HL-60 (cell line): ENCODE measurements around the gene KCNJ9.
"Not testable (repeated sequence)": the region's sequence is repeated elsewhere in the genome, so short reads cannot be mapped to it uniquely, and the experiment has no call there.

Experiments
- DNase-seq, 2 experiments: peaks; one replicate each; pipeline ENCODE4 v3.0.0-alpha.2; 2010 to 2020; ENCODE audit warnings: low read depth in 1 of 2, low spot score in 1 of 2
- H3K27ac ChIP-seq: fragments of 250-450 bp; sonication (Bioruptor Pico); replicated peaks from 2 replicates; pipeline ENCODE4 v1.5.1; 2020; ENCODE audit warnings: mild to moderate bottlenecking, moderate library complexity
- H3K27me3 ChIP-seq: fragments of 250-450 bp; sonication (Bioruptor Pico); 2 replicates; pipeline ENCODE4 v1.5.1; 2021; ENCODE audit warnings: mild to moderate bottlenecking, moderate library complexity; ENCODE audit not compliant: insufficient read depth, poor library complexity, severe bottlenecking
- H3K4me3 ChIP-seq: replicated peaks from 2 replicates; pipeline ENCODE4 v1.5.1; 2011; ENCODE audit warnings: mild to moderate bottlenecking, control low read depth, low read length; ENCODE audit not compliant: insufficient read depth
- GABPA ChIP-seq: IDR thresholded peaks from 2 replicates; pipeline ENCODE4 v1.6.1; 2012; ENCODE audit warnings: low read depth
- POLR2AphosphoS5 ChIP-seq: IDR thresholded peaks from 2 replicates; pipeline ENCODE4 v1.6.1; 2012; ENCODE audit warnings: low read depth
- SPI1 ChIP-seq: IDR thresholded peaks from 2 replicates; pipeline ENCODE4 v1.6.1; 2012; ENCODE audit warnings: low read depth, mild to moderate bottlenecking, borderline replicate concordance
- TF ChIP-seq, protein P1 (sequence below): IDR thresholded peaks from one replicate; pipeline ENCODE4 v1.5.1; 2011; ENCODE audit warnings: low read length, control low read depth, inconsistent platforms; ENCODE audit not compliant: insufficient read depth
- TF ChIP-seq, protein P2 (sequence below): IDR thresholded peaks from 2 replicates; pipeline ENCODE4 v1.6.1; 2012; ENCODE audit warnings: low read depth; ENCODE audit not compliant: insufficient replicate concordance

KCNJ9 gene

DNA sequence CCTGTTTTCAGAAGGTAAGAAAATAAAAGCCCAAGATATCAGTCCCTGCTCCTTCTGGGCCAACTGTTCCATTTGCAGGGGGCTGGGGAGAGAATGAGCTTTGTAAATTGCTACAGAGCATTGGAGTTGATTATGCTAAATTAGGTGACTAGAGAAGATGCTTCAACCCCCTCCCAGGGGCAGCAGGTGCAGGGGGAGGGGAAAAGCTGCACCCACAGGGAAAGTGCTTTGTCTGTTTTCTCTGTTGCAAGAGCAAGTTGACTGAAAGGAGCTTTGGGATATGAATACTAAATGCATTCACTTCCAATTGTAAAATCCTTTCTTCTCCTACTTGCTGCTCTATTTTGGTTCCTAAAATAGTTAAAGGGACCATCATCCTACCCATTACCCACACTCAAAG is 33.0 kb upstream of the KCNJ9 start:
- TF ChIP-seq, protein P1, sequence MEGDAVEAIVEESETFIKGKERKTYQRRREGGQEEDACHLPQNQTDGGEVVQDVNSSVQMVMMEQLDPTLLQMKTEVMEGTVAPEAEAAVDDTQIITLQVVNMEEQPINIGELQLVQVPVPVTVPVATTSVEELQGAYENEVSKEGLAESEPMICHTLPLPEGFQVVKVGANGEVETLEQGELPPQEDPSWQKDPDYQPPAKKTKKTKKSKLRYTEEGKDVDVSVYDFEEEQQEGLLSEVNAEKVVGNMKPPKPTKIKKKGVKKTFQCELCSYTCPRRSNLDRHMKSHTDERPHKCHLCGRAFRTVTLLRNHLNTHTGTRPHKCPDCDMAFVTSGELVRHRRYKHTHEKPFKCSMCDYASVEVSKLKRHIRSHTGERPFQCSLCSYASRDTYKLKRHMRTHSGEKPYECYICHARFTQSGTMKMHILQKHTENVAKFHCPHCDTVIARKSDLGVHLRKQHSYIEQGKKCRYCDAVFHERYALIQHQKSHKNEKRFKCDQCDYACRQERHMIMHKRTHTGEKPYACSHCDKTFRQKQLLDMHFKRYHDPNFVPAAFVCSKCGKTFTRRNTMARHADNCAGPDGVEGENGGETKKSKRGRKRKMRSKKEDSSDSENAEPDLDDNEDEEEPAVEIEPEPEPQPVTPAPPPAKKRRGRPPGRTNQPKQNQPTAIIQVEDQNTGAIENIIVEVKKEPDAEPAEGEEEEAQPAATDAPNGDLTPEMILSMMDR: no peak
- TF ChIP-seq POLR2AphosphoS5 (no peak), GABPA (no peak), SPI1 (no peak)
- TF ChIP-seq, protein P2, sequence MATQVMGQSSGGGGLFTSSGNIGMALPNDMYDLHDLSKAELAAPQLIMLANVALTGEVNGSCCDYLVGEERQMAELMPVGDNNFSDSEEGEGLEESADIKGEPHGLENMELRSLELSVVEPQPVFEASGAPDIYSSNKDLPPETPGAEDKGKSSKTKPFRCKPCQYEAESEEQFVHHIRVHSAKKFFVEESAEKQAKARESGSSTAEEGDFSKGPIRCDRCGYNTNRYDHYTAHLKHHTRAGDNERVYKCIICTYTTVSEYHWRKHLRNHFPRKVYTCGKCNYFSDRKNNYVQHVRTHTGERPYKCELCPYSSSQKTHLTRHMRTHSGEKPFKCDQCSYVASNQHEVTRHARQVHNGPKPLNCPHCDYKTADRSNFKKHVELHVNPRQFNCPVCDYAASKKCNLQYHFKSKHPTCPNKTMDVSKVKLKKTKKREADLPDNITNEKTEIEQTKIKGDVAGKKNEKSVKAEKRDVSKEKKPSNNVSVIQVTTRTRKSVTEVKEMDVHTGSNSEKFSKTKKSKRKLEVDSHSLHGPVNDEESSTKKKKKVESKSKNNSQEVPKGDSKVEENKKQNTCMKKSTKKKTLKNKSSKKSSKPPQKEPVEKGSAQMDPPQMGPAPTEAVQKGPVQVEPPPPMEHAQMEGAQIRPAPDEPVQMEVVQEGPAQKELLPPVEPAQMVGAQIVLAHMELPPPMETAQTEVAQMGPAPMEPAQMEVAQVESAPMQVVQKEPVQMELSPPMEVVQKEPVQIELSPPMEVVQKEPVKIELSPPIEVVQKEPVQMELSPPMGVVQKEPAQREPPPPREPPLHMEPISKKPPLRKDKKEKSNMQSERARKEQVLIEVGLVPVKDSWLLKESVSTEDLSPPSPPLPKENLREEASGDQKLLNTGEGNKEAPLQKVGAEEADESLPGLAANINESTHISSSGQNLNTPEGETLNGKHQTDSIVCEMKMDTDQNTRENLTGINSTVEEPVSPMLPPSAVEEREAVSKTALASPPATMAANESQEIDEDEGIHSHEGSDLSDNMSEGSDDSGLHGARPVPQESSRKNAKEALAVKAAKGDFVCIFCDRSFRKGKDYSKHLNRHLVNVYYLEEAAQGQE: no peak
- no peak for DNase-seq
- H3K4me3 ChIP-seq: no peak overlapping the region
- H3K27me3 ChIP-seq: peaks cover 16% of the 10 kb centered on the region
- H3K27ac ChIP-seq: no peak overlapping the region

DNA sequence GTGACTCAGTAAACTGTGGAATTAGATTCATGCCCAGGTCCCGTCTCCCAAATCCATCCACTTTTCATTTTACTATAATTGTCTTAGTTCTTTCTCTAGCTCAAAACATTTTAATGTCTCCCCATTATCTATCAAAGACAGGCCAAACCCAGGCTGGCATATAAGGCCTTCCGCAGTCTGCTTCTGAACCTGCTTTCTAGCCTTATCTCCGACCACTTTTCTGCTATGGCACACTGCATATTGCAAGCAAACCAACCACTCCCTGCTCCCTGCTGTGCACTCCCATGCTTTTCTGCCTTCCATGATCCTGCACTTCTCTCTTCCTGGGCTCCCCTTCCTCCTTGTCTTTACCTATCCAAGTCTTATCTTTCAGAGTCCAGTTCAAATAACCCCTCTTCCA is 32.2 kb upstream of the KCNJ9 start:
- Histone ChIP-seq H3K27me3 (peaks cover 16% of the 10 kb centered on the region), H3K4me3 (no peak overlapping the region), H3K27ac (no peak overlapping the region)
- TF ChIP-seq, protein P1: no peak
- TF ChIP-seq, protein P2: no peak
- no peak for TF ChIP-seq GABPA
- no peak for TF ChIP-seq POLR2AphosphoS5
- TF ChIP-seq SPI1: no peak
- DNase-seq: no peak

DNA sequence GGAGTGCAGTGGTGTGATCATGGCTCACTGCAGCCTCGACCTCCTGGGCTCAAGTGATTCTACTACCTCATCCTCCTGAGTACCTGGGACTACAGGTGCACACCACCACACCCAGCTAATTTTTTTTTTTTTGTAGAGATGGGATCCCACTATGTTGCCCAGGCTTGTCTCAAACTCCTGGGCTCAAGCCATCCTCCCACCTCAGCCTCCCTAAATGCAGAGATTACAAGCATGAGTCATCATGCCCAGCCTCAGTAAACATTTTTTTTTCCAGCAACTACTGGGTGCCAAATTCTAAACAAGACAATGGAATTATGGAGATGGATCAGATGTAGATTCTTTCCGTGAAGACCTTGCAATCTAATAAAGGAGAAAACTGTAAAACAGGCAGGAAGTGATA is 31.2 kb upstream of the KCNJ9 start:
- DNase-seq, H3K4me3 ChIP-seq, H3K27ac ChIP-seq: not testable (repeated sequence)
- H3K27me3 ChIP-seq: peaks cover 17% of the 10 kb centered on the region

DNA sequence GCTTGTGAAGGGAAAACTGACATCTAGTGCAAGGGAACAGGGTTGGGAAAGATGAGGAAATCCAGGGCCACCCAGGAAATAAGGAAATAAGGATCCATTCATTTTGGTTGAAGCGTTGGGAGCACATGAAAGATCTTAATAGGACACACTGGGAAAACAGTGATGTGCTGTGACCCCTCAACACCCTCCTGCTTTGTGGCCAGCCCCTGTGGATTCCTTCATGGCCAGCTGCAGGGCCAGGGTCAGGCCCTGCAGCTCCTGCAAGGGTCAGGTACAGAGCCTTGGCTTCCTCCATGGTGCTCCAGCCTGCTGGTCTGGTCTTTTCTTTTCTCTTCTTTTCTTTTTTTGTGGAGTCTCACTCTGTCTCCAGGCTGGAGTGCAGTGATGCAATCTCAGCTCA is 30.7 kb upstream of the KCNJ9 start:
- Histone ChIP-seq H3K4me3 (no peak overlapping the region), H3K27ac (no peak overlapping the region), H3K27me3 (peaks cover 16% of the 10 kb centered on the region)
- TF ChIP-seq SPI1 (no peak), GABPA (no peak), POLR2AphosphoS5 (no peak)
- TF ChIP-seq, protein P1: no peak
- TF ChIP-seq, protein P2: no peak
- no peak for DNase-seq
